Stimulated activated CD4-positive, alpha-beta T cell treated with anti-CD3 and anti-CD28 coated beads, TNF-alpha, amount 100 ng/mL, for 4 hours (primary cell): Measurements from ENCODE around the gene PSMD14.
"Not testable (repeated sequence)": the region's sequence is repeated elsewhere in the genome, so short reads cannot be mapped to it uniquely, and the experiment has no call there.

Experiments
- DNase-seq, 3 experiments: peaks; one replicate each; pipeline ENCODE4 v3.0.0-alpha.2; 2020; ENCODE audit warnings: low read depth in 3 of 3

Gene PSMD14

DNA sequence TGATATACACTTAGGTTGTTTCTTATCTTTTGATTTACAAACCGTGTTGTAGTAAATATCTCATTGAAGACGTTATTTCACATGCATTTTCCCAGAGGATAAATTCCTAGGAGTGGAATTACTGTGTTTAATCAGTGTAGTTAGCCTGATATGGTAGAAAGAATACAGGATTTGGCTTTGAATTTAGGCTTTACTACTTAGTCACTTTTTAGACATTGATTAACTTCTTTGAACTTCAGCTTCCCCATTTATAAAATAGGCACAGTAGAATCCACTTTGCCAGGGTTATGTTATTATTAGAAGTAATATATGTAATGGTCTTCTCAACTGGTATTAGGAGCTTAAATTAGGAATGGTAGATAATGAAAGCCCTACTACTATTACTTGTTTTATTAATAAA is 27.4 kb downstream of the PSMD14 start:
- DNase-seq = no peak

- no peak for DNase-seq
Observed at GRCh38 chr2:161337247-161337646, 29.0 kb downstream of the PSMD14 start.

DNA sequence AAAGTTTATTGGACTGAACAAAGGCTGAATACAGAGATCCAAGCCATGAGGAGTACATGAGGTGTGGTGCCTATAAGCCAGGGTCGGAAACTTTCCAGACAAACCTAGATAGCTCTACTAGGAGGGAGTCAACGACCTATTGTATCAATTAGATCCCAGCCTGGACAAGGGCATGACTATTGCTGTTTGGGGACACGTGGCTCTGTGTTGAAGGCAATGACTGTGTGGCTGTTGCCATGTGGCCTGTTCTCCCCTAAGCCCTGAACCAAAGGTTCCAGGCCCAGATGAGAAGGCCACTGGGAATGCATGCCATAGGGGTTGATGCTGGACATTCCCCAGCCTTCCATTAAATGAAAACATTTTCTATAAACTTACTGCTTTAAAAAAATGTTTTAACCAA is 31.3 kb downstream of the PSMD14 start:
- not testable (repeated sequence) for DNase-seq

GRCh38 chr2:161340930-161341413 is 32.7 kb downstream of the PSMD14 start:
- not testable (repeated sequence) for DNase-seq

- DNase-seq = no peak
Observed at GRCh38 chr2:161343235-161343634, 35.0 kb downstream of the PSMD14 start.

DNA sequence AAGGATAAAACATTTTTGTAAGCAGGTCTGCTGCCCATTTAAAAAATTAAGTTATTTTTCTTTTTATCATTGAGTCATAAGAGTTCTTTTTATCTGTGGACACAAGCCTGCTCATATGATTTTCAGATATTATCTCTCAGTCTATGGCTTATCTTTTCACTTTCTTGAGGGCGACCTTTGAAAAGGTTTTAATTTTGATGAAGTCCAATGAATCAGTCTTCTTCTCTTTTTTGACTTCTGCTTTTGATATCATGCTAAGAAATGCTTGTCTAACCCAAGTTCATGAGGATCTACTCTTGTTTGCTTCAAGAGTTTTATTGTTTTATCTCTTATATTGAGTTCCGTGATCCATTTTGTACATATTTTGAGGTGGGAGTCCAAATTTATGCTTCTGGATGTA is 36.5 kb downstream of the PSMD14 start:
- DNase-seq = no peak

GRCh38 chr2:161351678-161352077 is 43.5 kb downstream of the PSMD14 start:
- no peak for DNase-seq

DNA sequence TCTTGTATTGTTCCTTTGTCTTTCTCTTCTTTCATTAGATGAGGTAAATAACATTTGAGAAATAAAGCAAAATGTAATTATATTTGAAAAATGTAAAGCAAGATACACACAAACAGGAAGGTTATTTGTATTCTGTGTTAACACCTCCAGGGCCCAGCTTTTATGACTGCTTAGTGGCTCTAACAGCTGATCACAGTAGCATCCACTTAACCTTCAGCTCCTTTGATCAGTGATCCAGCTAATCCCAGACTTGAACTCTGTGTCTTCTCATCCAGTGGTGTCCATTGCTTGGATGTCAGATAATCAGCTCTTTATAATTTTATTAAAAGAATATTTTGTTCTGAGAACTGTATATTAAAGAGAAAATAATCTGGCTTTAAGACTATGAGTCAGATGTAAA is 44.5 kb downstream of the PSMD14 start:
- DNase-seq = no peak

- no peak for DNase-seq
Observed at GRCh38 chr2:161353543-161353942, 45.3 kb downstream of the PSMD14 start.

GRCh38 chr2:161354106-161354505 is 45.9 kb downstream of the PSMD14 start:
- DNase-seq = no peak

DNA sequence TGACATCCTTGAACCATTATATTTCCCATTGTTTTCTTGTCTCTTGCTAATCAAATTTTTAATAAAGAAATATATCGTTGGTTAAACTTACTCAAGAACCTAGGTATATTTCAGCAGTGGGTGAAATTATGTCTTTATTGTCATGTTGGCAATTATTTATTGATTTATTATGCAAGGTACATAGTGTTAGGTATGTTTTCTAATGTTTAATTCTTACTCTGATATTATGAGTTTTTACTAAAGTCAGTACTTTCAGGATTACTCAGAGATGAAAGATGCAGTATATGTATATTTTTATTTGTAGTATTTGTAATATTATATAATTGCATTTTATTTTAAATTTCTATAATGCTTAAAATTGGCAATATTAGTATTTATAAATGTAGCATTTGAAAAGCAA is 46.9 kb downstream of the PSMD14 start:
- DNase-seq = no peak

- DNase-seq = no peak
Observed at GRCh38 chr2:161355983-161356382, 47.8 kb downstream of the PSMD14 start.

GRCh38 chr2:161357097-161357496 is 48.9 kb downstream of the PSMD14 start:
- DNase-seq = no peak

GRCh38 chr2:161358838-161359237 is 50.6 kb downstream of the PSMD14 start:
- no peak for DNase-seq

DNA sequence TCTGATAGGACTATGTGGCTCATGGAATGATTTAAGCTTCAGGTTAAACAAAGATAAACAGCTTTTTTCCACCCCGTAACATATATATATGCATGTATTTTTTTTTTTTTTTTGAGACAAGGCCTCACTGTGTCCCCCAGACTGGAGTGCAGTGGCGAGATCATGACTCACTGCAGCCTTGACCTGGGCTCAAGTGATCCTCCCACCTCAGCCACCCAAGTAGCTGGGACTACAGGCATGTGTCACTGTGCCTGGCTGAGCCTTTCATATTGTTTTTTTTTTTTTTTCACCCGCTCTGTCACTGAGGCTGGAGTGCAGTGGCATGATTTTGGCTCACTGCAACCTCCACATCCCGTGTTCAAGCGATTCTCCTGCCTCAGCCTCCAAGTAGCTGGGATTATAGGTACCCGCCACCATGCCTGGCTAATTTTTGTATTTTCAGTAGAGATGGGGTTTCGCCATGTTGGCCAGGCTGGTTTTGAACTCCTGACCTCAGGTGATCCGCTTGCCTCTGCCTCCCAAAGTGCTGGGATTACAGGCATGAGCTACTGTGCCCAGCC is 52.0 kb downstream of the PSMD14 start:
- not testable (repeated sequence) for DNase-seq

GRCh38 chr2:161362568-161363166 is 54.4 kb downstream of the PSMD14 start:
- no peak for DNase-seq

GRCh38 chr2:161367675-161368074 is 59.5 kb downstream of the PSMD14 start:
- DNase-seq = no peak

DNA sequence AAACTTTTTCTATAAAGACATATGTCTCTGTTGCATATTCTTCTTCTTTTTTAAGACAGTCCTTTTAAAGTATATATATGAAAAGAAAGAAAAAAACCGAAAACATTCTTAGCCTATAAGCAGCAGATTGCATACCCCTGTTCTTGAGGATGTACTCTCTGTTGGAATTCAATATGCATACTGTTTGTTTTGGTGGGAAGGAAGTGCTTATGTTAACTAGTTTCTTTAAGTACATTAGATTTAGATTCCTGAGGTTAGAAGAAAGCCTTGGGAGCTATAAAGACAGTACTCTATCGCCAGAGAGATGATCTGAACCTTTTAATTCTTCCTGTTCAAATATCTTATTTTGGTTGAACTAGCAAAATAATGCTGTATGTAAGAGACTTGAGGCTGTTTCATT is 61.1 kb downstream of the PSMD14 start:
- no peak for DNase-seq

DNA sequence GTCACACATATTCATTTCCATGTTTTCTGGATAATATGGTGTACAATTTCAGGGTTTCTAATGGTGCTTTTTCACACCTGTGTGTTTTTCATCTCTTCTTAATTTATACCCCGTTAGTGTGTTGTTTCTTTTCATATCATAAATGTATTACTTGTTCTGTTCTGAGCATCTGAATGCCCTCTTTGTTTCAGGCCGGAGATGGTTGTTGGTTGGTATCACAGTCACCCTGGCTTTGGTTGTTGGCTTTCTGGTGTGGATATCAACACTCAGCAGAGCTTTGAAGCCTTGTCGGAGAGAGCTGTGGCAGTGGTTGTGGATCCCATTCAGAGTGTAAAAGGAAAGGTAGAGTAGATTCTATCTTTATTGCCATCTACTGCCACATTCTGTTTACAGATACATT is 62.8 kb downstream of the PSMD14 start:
- no peak for DNase-seq

GRCh38 chr2:161371869-161372268 is 63.6 kb downstream of the PSMD14 start:
- DNase-seq = no peak

DNA sequence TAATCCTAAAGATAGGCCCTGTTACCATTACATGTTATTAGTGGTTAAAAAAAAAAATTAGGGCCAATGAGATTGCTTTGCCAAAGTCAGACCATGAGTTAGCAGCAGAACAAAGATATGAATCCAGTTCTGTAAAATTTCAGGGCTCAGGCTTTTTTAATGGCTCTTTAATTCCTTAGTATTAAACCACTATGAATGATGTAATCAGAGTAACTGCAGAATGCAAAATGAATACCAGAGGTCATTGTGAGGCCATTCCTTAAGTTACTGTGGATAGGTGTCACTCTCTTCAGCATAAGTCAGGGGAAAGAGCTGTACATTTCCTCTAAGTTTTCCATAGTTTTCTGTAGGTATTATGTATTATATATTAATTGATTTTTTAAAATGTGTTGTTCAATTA is 65.7 kb downstream of the PSMD14 start:
- no peak for DNase-seq

GRCh38 chr2:161374446-161374845 is 66.2 kb downstream of the PSMD14 start:
- DNase-seq = no peak

DNA sequence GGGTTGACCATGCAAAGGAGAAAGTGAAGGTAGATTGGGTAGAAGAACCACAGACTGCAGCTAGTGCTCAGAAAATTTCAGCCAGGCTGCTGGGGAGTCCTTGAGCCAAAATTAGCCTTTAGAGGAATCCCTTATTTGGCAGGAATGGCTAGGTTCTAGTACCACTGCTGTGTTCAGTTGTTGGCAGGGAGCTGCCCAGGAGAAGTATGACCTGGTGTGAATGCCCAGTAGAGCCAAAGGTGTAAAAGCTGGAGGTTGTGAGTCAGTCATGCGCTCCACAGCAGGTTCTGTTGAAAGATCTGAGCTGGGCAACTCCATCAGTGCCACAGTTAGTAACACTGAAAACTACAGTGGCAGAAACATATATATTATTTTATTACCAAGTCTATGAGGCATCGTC is 71.5 kb downstream of the PSMD14 start:
- DNase-seq = no peak

DNA sequence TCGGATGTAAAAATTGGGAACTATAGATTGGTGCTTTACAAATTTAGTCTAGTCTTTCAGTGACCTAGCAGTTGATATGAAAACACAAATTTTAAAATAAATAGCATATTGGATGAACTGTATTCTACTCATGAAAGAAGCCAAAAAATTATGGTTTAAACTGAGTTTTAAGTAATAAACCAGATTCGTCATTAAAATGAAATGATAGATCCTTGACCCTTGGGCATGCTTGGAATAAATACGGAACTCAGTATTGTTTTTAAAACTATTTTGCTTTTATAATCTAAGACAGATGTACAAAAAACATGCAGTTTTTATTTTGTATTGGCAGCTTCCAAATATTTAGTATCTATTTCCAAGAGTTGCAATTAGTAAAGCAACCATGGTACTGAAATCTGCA is 73.3 kb downstream of the PSMD14 start:
- no peak for DNase-seq
